Activated T-cell treated with anti-CD3 and anti-CD28 coated beads, Interleukin-2, amount 50 U/mL, for 48 hours (primary cell): ENCODE data around the gene TRPM2.
A peak's percentile ranks its signal among the peaks of the same experiment; 100 is the strongest.
"Not testable (repeated sequence)": the region's sequence is repeated elsewhere in the genome, so short reads cannot be mapped to it uniquely, and the experiment has no call there.

ENCODE experiments used
- DNase-seq, 2 experiments: peaks; one replicate each; pipeline ENCODE4 v3.0.0-alpha.2; 2020

The TRPM2 gene

DNA sequence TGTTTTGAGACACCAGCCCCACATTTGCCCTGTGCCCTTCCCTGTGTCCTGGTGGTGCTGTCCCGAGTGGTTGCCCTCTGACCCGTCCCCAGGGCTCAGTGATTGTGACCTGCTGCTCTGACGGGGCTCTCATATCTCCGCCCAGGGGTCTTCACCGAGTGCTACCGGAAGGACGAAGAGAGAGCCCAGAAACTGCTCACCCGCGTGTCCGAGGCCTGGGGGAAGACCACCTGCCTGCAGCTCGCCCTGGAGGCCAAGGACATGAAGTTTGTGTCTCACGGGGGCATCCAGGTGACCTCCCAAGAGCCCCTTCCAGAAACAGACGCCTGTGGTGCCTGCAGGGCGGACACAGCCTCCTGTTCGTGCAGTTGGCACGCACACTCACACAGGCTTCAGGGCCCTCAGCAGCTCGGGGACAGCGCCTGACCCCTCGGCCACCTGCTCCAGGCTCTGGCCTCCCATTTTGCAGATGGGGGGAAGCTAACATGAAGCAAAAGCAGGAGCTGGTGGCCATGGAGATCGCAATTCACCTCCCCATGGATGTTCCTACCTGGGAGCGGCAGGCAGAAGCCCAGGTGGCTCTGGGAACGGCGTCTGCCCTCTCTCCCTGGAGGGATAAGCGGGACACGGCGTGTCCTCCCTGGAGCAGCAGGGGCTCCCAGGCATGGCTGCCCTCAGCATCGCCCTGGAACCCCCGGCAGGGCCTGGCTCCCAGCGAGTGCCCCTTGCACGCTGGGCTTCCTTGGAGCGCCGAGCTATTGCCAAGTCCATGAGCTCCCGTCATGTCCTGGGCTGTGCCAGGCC lies 45.9 kb downstream of the TRPM2 start:
- DNase-seq = no peak

DNA sequence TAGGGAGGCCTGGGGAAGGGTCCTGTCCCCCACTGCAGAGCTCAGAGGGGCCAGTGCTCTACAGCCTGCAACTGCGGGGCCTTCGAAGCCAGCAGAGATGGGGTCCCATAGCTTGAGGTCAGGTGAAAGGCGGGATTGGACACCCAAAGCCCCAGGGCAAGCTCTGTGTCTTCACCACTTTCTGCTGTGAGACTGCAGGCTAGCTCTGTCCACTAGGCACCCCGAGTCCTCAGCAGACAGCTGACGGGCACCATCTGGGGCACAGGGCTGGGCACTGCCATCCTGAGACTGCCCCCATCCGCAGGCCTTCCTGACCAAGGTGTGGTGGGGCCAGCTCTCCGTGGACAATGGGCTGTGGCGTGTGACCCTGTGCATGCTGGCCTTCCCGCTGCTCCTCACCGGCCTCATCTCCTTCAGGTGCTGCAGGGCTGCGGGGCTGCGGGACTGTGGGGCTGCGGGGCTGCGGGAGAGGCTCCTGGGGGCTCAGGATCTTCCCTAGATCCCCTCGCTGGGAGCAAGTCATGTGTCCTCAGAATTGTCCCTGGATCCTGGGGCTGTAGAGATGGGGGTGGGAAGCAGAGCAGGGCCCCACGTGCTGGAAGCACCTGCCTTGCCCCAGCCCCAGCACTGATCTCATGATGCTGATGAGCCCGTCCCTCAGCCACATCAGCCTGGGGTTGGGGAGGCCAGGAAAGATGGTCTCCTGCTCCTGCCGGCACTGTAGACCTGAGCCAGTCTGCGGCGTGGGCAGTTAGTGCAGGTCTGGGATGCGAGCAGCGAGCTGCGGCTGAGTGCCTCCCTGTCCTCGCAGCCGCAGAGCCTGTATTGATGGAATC lies 46.8 kb downstream of the TRPM2 start:
- DNase-seq = no peak

DNA sequence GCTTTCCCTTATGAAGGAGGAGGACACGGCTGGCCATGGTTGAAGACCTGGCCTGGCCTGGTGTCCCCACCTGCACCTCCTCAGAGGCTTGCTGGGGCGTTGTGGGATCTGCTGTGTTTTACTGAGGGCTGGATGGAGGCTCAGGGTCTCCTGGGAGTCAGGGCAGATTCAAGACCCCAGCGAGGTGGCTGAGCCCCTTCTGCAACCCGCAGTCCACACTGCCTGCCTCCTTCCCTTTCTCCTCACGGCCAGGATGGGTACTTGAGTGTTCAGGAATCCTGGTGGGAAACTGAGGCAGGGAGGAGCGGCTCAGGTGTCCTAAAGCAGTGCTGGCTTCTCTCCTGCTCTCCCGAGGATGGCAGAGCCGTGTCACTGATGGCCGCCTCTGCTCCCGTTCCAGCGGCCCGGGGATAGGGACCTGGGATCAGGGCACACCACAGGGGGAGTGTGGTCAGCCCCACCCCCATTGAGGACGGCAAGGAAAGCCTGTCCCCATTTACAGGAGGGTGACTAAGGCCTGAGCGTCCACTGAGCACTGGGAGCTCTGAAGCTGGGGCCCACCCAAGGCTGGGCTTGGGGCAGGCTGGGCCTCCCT lies 47.5 kb downstream of the TRPM2 start:
- DNase-seq = no peak

DNA sequence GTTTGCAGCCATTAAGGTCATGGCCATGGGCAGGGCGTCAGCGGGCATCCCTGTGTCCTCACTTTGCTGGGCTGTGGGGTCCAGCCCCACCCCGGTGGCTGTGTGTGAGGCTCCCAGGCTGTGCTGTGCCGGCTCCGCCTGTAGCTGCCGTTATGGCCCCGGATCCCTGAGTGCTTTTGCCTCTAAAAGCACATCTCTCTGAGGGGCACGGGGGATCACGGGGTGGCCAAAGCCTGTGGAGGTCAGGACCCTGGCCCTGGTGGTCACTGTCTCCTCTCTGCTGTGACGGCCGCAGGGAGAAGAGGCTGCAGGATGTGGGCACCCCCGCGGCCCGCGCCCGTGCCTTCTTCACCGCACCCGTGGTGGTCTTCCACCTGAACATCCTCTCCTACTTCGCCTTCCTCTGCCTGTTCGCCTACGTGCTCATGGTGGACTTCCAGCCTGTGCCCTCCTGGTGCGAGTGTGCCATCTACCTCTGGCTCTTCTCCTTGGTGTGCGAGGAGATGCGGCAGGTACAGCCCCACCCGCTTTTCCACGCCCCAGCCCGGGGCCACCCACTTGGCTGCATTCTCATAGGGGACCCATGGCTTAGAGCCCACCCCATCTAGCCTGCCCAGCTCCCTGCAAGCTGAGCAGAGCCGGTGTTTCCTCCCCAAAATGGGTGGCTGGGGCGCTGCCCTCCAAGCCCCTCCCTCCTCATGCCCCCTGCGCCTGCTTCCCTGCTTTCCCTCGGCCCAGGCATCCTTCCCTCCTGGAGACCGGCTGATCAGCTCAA lies 48.2 kb downstream of the TRPM2 start:
- no peak for DNase-seq

DNA sequence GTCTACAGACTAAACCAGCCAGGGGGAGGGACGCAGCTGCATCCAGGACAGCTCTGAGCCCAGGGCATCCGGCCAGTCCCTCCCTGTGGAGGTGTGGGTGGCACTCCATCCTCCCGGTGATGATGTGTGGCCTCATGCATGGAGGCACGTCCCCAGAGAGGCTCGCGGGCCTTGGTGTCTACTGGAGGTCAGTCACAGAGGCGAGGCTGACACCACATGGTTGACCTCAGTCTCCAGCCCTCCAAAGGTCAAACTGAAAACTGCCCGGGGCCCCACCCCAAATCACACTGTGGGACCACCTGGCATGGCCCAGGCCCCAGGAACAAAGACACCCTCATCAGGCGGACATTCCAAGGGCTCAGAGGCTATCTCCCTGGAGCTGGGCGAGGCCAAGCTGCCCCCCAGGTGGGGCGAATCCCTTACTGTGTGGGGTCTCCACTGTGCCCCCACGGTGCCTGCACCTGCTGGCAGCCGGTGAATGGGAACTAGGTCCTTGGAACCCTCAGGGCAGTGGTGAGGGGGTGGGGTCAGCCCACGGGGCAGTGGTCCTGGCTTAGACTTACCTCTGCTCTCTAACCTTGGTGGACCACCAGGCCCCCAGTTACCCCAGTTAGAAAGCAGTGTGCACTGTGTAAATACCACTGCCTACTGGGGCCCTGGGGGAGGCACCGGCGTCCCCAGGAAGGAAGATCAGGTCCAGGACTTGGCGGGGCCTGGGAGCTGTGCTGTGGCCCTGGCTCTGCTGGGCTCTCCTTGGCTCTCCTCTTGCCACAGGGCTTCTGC lies 49.1 kb downstream of the TRPM2 start:
- DNase-seq = no peak

DNA sequence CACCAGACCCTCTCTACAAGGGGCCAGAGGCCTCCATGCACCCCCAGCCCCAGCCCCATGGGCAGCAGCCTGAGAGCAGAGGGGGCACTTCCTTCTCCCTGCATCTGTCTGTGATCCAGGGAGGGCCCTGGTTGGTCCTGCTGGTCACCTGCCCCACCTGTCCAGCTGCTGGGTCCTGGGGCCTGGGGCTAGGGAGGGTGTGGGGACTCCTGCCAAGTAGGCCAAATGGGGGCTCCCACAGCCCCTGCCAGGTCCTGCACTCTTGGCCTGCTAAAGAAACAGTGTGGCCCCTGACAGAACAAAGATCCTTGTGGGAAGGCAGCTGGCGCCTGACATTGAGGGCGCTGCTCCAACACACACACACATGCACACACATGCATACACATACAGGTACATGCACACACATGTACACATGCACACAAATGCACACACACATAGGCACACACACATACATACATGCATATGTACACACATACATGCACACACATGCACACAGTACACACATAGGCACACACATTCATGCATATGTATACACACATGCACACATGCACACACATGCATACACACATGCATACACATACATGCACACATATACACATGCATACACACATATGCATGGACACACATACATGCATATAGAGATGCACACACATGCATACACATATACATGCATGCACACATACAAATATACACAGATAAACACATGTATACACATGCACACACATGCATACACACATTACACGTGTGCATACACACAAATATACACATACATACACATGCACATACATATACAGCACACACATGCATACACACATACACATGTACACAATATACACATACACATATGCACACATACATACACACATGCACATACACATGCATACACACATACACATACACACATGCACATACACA lies 49.9 kb downstream of the TRPM2 start:
- DNase-seq = no peak

DNA sequence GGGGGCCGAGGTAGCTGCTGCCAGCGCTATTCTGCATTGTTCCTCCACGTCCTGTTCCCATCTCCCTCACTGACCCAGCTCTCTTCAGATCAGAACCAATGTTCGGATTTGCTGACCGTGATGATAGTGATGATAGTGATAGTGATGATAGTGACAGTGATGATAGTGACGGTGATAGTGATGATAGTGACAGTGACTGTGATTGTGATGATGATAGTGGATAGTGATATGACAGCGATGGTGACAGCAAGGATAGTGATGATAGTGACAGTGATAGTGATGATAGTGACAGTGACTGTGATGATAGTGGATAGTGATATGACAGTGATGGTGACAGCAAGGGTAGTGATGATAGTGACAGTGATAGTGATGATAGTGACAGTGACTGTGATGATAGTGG lies 51.1 kb downstream of the TRPM2 start:
- not testable (repeated sequence) for DNase-seq

DNA sequence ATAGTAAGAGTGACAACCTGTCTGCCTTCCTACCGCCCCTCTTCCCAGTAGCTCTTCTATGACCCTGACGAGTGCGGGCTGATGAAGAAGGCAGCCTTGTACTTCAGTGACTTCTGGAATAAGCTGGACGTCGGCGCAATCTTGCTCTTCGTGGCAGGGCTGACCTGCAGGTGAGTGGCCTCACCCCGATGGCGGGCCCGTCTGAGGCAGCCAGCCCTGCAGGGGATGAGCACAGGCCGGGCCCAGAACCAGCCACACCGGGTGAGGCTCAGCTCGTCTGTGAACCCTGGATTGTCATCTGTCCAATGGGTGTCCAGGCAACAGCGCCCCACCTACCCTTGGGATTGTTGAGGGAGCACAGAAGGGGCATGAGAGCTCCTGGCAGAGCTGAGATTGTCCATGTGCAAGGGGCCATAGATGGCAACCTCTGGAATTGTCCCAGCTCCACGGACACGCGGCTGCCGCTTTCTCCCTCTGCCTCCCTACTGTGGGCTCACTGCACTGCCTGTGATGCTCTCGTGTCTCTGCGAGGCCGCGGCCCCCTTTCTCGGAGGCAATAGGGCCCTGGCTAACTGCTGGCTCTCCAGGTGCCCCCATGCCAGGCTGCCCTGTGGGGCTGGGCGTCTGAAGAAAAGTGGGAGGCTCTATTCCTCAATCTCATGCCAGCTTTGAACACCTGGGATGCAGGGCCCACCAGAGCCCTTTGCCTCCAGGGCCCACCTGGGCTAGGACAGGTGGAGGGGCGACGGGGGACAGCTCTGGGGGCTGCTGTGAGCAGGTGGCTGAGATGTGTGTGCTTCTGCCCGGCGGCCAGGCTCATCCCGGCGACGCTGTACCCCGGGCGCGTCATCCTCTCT lies 51.9 kb downstream of the TRPM2 start:
- DNase-seq = peak in 1 of 2 experiments; percentile 10

DNA sequence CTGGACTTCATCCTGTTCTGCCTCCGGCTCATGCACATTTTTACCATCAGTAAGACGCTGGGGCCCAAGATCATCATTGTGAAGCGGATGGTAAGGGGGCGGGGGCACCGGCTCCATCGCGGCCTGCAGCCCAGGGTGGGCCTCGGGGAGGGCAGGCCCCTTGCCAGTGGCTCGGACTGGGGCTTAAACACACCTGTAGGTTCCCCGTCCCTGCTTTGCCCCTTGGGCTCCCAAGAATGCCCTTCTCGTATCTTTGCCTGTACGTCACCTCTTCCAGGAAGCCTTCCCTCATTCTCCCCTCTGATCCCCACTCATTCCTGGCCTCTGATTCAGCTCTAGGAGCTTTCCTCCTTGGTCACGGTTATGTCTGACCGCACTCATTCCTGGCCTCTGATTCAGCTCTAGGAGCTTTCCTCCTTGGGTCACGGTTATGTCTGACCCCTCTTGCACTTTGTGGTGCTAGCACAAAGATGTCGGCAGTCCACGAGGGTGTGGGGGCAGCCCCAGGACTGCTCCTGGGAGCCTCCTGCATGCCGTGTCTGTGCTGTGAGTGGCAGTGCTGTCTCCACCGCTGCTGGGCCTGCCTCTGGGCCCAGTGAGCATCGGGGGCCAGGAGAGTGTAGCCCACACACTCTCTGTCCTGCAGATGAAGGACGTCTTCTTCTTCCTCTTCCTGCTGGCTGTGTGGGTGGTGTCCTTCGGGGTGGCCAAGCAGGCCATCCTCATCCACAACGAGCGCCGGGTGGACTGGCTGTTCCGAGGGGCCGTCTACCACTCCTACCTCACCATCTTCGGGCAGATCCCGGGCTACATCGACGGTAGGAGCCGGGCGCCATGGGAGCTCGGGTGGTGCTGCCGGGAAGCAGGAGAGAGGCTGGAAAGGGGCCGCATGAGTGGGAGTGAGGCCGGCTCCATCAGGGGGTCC lies 52.8 kb downstream of the TRPM2 start:
- peak in 1 of 2 experiments; percentile 11 for DNase-seq

DNA sequence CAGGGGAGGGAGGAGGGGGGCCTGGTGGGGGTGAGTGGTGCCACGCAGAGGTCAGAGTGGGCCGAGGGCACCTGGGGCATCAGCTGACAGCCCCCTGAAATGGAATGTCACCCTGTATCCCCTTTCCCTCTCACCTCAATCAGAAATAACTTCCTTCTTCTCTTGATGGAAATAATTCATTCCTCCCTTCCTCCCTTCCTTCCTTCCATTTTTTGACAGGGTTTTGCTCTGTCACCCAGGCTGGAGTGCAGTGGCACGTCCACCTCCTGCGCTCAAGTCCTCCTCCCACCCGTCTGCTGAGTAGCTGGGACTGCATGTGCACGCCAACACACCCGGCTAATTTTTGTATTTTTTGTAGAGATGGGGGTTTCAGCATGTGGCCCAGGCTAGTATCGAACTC lies 53.5 kb downstream of the TRPM2 start:
- DNase-seq = no peak

DNA sequence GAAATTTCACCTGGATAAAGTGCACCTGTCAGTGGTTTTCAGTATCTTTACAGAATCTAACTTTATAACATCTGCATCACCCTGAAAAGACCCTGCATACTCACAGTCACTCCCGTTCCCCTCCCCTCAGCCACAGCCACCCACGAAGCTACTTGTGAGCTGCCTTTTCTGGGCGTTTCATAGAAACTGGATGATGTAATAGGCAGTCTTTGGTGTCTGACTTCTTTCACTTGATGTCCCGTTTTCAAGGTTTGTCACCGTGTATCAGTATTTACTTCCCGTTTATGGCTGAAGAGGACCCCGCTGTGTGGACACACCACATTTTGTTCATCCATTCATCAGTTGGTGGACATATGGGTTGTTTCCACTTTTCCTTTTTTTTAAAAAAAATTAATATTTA lies 54.1 kb downstream of the TRPM2 start:
- DNase-seq = peak; percentile 36 to 46

DNA sequence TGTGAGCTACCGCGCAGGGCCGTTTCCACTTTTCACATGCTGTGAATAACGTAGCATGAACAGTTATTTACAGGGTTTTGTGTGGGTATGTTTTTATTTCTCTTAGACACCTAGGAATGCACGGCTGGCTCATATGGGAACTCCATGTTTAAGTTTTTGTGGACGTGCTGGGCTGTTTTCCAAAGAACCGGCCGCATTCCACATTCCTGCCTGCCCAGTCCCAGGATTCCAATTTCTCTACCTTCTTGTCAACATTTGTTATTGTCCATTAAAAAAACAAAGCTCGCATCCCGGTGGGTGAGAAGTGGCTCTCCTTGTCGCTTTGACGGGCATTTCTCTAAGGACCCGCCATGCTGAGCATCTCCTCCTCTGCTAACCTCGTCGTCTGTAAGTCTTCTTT lies 54.8 kb downstream of the TRPM2 start:
- DNase-seq = peak in 1 of 2 experiments; percentile 4

DNA sequence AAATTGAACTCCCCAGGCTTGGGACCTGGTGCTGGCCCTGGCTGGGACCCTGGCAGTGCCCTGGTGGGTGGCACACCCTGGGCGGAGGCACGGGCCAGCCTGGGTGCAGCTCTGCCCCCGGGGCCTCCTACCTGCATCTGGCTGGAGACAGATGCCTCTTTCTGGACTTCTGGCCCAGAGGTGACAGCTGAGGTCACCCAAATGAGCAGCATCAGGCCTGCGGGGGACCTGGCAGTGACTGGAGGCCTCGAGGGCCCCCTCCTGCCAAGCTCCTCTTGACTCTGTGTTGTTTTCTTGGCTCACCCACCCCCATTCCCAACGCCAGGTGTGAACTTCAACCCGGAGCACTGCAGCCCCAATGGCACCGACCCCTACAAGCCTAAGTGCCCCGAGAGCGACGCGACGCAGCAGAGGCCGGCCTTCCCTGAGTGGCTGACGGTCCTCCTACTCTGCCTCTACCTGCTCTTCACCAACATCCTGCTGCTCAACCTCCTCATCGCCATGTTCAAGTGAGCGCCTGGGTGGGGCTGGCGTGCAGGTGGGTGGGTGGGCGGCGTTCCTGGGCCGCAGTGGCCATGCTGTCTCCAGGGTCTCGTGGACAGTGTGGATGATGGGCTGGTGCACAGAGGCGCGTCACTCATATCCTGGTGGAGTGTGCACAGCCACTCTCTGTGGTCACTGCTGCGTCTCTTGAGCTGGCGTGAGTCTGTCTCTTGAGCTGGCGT lies 60.3 kb downstream of the TRPM2 start:
- no peak for DNase-seq

DNA sequence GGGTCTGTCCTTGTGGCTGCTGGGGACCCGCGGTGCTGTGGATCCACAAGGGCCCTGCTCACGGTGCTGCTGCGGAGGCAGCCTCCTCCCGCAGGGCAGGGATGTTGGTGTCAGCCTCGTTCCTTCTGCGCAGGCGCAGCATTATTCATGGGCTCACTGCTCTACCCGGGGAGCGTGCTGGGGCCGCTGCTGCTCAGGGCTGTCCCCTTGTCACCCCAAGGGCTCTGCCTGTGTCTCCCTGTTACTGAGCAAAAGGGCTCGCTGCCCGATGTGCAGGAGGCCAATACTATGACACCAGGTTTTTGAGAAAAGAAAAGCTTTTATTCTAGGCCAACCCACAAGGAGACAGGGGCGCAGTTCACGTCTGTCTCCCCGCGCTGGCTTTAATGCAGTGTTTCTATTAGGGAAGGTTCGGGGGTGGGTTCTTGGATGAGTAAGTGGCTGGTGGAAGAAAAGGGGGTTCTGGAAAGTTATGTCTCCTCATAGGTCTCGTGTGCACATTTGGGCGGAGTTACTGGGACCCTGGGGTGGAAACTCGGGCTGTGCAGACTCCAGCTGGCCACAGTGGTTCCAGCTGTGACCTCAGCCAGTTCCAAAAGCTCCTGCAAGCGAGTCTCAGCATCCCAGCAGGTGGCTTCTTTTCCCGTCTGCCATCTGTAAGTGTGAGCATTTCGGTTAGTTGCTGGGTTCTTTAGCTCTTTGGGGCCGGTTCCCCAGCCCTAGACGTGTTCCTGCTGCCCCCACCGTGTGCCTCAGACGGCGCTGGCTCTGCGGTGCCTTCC lies 61.1 kb downstream of the TRPM2 start:
- no peak for DNase-seq

DNA sequence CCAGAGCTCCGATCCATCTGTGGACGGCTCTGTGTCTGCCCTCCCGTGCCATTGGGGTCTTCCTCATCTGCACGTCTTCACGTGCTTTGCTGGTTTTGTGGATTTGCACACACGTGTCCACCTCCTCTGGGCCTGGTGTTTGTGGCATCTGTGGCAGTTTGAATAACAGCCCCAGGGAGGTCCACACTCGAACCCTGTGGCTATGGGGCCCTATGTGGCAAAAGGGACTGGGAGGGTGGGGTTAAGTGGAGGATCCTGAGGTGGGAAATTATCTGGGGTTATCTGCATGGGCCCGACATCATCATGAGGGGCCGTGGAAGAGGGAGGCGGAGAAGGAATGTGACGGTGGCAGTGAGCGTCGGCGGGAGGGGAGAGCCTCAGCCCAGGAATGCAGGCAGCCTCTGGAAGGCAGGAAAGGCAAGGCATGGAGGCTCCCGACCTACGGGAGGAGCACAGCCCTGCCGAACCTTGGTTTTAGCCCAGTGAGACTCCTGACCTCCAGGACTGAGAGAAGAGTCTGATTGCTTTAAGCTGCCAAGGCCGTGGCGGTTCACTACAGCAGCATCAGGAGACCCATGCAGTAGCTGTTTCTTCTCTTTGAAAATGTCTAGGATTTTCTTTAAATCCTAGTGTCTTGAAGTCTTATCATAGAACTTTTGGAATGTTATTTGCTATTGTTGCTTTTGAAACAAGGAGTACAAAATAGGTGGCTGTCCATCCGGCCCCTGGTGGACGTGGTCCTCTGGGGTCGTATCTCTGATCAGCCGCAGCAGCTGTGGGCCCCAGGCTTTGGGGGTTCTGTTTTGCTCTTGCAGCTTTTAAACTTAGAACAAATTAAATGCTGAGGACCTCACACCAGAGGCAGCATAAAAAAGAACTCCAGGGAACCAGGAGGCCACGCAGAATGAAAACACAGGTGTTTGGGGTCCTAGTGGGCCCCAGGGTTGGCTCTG lies 61.9 kb downstream of the TRPM2 start:
- no peak for DNase-seq

DNA sequence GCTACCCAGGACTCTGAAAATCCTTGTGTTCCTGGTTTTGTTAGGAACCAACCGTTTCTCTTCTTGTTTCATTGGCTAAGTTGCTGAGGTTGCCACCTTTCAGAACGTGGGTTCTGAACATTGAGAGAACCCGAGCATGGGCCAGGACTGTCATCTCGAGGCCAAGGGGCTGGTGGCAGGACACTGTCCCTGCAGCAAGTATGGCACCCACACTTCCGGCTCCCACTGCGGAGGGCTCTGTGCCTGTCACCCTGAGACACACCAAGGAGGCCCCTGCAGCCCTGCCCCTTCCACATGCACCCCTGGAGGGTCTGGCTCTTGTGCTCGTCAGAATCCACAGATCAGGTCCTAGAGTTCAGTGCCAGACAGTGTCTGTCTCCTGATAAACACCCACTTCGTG lies 62.8 kb downstream of the TRPM2 start:
- DNase-seq = no peak
